Ascending aorta (tissue), 2 donors: ENCODE measurements around the gene CAB39L. TPM values are rescaled to one million over a fixed set of nuclear protein-coding genes. Genes with fewer than 3 reads are reported as not detected.

Experiments
- DNase-seq, 2 donors: peaks; one replicate each; pipeline ENCODE4 v3.0.0-alpha.2; 2019; ENCODE audit warnings: low spot score in 2 of 2
- H3K27ac ChIP-seq, 2 donors: fragments of 200-600 bp; sonication (generic); one replicate each; pipeline ENCODE4 v1.5.1; 2016 to 2017; ENCODE audit warnings: mild to moderate bottlenecking in 1 of 2
- H3K27me3 ChIP-seq: fragments of 200-600 bp; sonication (generic); one replicate; pipeline ENCODE4 v1.5.1; 2017
- H3K36me3 ChIP-seq, 2 donors: fragments of 200-600 bp; sonication (generic); one replicate each; pipeline ENCODE4 v1.5.1; 2016
- H3K4me1 ChIP-seq, 2 donors: fragments of 200-600 bp; sonication (generic); one replicate each; pipeline ENCODE4 v1.5.1; 2016 to 2017; ENCODE audit warnings: mild to moderate bottlenecking in 1 of 2
- H3K4me3 ChIP-seq, 2 donors: fragments of 200-600 bp; sonication (generic); one replicate each; pipeline ENCODE4 v1.5.1; 2016 to 2017; ENCODE audit warnings: mild to moderate bottlenecking in 1 of 2
- H3K9me3 ChIP-seq, 2 donors: fragments of 200-600 bp; sonication (generic); one replicate each; pipeline ENCODE4 v1.5.1; 2016
- intact Hi-C: fragments of 100-400 bp; cut with DNase I; formaldehyde crosslinking; loops from one replicate; pipeline ENCODE4 v1.15.1; 2023
- total RNA-seq: library from RNA; depleted of rRNA; stranded (reverse); fragments of >200 nt; gene quantifications from one replicate; pipeline ENCODE4 v1.1.0, GENCODE V29; 2016
- TF ChIP-seq, protein P1 (sequence below), 3 experiments: fragments of 200-600 bp in 2 of 3; fragments of 450-650 bp in 1 of 3; sonication (generic) in 2 of 3; IDR thresholded peaks; one replicate each; pipeline ENCODE4 v1.5.1; 2016 to 2019; ENCODE audit warnings: antibody characterized with exemption in 3 of 3, mild to moderate bottlenecking in 1 of 3, moderate library complexity in 1 of 3

The CAB39L gene
- total RNA-seq, 1 donor from 2014 or later = 30.1 TPM

DNA sequence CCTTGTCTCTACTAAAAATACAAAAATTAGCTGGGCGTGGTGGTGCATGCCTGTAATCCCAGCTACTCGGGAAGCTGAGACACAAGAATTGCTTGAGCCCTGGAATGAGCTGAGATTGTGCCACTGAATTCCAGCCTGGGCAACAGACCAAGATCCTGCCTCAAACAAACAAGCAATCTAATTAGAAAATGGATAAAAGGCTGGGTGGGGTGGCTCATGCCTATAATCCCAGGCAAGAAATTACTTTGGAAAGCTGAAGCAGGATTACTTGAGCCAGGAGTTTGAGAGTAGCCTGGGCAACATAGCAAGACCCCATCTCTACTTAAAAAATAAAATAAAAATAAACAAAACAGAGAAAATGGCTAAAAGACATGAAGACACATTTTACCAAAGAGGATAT lies 77.0 kb downstream of the CAB39L start:
- no peak overlapping the region for H3K27ac ChIP-seq

DNA sequence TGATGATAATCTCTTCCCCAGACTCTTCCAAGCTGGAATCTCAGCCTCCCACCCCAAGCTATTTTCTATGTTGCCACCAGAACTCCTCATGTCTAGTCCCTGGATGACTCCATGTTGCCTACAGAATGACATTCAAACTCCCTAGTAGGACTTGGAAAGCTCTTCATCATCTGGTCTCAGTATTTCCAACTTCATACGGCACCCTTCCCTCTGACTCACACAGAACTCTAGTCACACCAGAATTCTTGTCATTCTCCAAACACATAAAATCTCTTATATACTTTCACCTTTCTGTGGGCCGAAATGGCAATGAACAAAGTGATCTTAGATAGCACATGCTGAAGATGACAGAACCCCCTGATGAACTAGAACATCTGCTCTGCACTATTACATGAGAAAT lies 86.2 kb downstream of the CAB39L start:
- Histone ChIP-seq H3K27ac (peak overlapping the region; percentile 90 to 91), H3K36me3 (peaks cover 6 to 8% of the 10 kb centered on the region in 2 donors), H3K27me3 (no peaks in the 10 kb centered on the region), H3K9me3 (no peaks in the 10 kb centered on the region), H3K4me3 (no peak overlapping the region), H3K4me1 (peaks cover 0 to 33% of the 10 kb centered on the region in 2 donors)
- TF ChIP-seq, protein P1, sequence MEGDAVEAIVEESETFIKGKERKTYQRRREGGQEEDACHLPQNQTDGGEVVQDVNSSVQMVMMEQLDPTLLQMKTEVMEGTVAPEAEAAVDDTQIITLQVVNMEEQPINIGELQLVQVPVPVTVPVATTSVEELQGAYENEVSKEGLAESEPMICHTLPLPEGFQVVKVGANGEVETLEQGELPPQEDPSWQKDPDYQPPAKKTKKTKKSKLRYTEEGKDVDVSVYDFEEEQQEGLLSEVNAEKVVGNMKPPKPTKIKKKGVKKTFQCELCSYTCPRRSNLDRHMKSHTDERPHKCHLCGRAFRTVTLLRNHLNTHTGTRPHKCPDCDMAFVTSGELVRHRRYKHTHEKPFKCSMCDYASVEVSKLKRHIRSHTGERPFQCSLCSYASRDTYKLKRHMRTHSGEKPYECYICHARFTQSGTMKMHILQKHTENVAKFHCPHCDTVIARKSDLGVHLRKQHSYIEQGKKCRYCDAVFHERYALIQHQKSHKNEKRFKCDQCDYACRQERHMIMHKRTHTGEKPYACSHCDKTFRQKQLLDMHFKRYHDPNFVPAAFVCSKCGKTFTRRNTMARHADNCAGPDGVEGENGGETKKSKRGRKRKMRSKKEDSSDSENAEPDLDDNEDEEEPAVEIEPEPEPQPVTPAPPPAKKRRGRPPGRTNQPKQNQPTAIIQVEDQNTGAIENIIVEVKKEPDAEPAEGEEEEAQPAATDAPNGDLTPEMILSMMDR (IDR thresholded peaks at IDR 0.05) = no peak
- intact Hi-C loops = loop anchor here (2.0 kb wide), 3 partner anchors 37 to 85 kb away; no protein-coding TSS in a partner anchor
- DNase-seq = no peak

More for the DNA sequence above, 77.0 kb downstream of the CAB39L start:
- H3K27me3 ChIP-seq = no peaks in the 10 kb centered on the region
- no peak for DNase-seq
- no peak overlapping the region for H3K4me3 ChIP-seq
- no peaks in the 10 kb centered on the region for H3K36me3 ChIP-seq
- intact Hi-C loops = no loop called here
- H3K4me1 ChIP-seq = peaks cover 0 to 15% of the 10 kb centered on the region in 2 donors
- H3K9me3 ChIP-seq = peaks cover 0 to 11% of the 10 kb centered on the region in 2 donors
- TF ChIP-seq, protein P1 (IDR thresholded peaks at IDR 0.05) = no peak

DNA sequence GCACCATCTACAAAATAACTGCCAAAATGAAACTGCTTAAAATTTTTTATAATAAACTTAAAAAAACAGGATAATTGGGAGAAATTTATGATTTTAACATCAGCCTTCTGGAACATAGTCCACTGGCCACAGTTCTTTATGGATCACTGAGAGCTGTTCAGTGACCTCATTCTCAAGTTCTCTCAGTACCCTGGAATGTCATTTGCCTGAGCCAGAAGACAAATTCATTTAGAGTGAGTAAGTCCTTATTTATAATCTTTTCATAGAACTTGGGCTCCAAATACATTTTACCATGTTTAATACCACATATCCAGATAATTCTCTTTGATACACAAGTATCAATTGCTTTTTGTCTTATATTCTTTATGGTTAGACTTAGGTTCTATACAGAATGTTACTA lies 87.6 kb downstream of the CAB39L start:
- intact Hi-C loops = loop anchor here (2.0 kb wide), 3 partner anchors 39 to 87 kb away; no protein-coding TSS in a partner anchor
- Histone ChIP-seq H3K27ac (peak overlapping the region; percentile 90 to 91), H3K36me3 (peaks cover 6 to 8% of the 10 kb centered on the region in 2 donors), H3K9me3 (no peaks in the 10 kb centered on the region), H3K27me3 (no peaks in the 10 kb centered on the region), H3K4me3 (no peak overlapping the region), H3K4me1 (peaks cover 0 to 36% of the 10 kb centered on the region in 2 donors)
- TF ChIP-seq, protein P1 (IDR thresholded peaks at IDR 0.05) = no peak
- DNase-seq = no peak

DNA sequence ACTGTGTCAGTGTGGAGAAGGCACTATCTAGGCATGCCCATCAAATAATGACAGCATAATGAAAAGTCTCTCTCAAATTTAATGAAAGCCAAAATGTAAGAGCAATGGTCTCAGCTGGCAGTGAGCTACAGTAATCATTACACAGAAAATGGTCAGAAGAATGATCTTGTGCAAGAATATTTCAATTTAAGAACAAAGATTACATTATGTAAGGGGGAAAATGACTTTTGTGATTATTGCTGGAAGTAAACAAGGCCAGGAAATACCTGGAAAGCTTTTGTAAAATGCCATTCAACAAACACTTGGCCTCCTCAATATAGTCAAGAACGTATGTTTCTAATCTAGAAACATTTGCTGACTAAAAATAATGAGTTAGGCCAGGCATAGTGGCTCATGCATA lies 89.1 kb downstream of the CAB39L start:
- Histone ChIP-seq H3K27me3 (no peaks in the 10 kb centered on the region), H3K4me1 (peaks cover 0 to 38% of the 10 kb centered on the region in 2 donors), H3K4me3 (no peak overlapping the region), H3K9me3 (no peaks in the 10 kb centered on the region), H3K36me3 (peaks cover 6 to 14% of the 10 kb centered on the region in 2 donors), H3K27ac (peak overlapping the region; percentile 12 to 90)
- intact Hi-C loops = no loop called here
- no peak for DNase-seq
- TF ChIP-seq, protein P1 (IDR thresholded peaks at IDR 0.05) = no peak

DNA sequence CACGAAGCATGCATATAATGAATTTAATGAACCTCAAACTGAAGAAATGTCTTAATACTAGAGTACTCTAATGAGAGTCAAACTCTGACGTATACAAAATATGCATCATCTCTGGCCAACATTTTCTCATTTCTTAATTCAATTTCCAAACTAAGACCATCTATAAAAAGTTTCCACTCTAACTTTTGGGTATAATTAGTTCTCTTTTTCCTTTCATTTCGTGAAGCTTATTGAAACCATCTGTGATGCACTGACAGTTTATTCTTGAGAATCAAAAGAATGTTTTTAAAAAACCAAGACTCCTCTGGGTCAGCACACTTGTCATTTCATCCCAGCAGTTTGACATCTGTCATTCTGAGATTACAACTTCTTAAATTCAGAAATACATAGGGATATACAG lies 90.0 kb downstream of the CAB39L start:
- TF ChIP-seq, protein P1 (IDR thresholded peaks at IDR 0.05) = no peak
- intact Hi-C loops = no loop called here
- H3K4me3 ChIP-seq = no peak overlapping the region
- DNase-seq = no peak
- peaks cover 0 to 38% of the 10 kb centered on the region in 2 donors for H3K4me1 ChIP-seq
- no peaks in the 10 kb centered on the region for H3K27me3 ChIP-seq
- H3K36me3 ChIP-seq = peaks cover 3 to 10% of the 10 kb centered on the region in 2 donors
- H3K9me3 ChIP-seq = no peaks in the 10 kb centered on the region
- peak overlapping the region in 1 of 2 donors; percentile 12 for H3K27ac ChIP-seq

DNA sequence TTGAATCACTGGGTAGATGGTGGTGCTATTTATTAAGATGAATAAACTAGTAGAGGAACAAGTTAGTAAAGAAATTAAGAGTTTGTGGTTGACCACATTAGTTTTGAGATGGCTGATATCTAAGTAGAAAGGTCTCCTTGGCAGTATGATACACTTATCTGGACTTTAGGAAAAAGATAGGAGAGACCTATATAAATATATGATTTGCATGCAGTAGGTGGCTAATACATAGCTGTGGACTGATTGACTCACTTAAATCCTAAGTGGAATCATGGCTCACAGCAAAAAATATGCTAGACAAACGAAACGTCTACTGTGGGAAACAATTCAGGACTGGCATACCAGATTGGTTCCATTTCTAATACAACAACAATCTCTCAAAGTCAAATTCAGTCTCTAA lies 92.0 kb downstream of the CAB39L start:
- H3K27me3 ChIP-seq = no peaks in the 10 kb centered on the region
- no peaks in the 10 kb centered on the region for H3K9me3 ChIP-seq
- no peak for DNase-seq
- H3K27ac ChIP-seq = peak overlapping the region; percentile 54 to 57
- intact Hi-C loops = no loop called here
- peaks cover 0 to 26% of the 10 kb centered on the region in 2 donors for H3K4me1 ChIP-seq
- peaks cover 0 to 6% of the 10 kb centered on the region in 2 donors for H3K36me3 ChIP-seq
- no peak overlapping the region for H3K4me3 ChIP-seq
- TF ChIP-seq, protein P1 (IDR thresholded peaks at IDR 0.05) = no peak
